SIG-M5 treated with dmso at 0.1 percent for 504 hours (cell line): Measurements from ENCODE around the gene ETFDH.

Experiments used
- DNase-seq: peaks from one replicate; lab custom pipeline; 2025; ENCODE audit not compliant: unreplicated experiment; lab: John Stamatoyannopoulos, UW

Gene ETFDH

DNA sequence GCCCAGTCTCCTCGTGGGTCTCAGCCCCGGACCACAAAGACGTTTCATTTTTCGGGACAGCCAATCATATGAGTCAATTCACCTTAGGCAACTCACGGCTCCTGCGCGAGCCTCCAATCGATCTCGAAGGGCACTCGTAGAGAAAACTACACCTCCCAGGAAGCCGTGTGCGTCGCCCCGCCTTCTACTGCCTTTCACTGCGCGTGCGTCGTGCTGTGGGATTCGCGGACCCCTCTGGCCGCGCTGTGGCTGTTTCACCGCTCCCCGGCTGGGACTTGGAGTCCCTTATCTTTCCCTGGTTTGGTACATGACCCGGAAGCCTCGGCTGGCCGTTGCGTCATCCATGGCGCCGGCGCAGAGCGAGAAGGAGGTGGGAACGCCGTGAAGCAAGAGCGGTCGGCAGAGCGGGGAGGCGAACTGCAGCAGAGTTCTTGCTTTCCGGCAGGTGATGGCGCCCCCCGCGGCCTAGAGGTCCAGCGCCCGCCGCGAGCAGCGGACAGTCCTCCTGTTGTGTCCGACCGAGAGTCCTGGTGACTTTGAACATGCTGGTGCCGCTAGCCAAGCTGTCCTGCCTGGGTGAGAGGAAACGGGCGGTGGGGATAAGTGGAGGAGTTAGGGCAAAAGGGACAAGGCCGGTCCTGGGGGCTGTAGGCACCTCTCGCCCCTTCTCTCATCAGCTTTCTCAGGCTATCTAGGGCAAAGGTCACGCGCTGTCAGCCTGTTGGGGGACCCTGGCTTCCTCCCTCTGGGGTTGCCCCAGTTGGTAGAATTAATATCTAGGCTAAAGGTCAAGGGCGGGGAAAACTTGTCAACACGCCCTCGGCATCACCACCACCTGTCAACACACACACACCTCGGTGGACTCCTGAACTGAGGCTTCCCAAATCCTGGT, at the start of gene ETFDH:
TSS of gene ETFDH (plus strand) at position 382 of the 892 bp plus-strand sequence. CDS start at position 543, 161 bp downstream.
- peak; percentile 99 for DNase-seq

DNA sequence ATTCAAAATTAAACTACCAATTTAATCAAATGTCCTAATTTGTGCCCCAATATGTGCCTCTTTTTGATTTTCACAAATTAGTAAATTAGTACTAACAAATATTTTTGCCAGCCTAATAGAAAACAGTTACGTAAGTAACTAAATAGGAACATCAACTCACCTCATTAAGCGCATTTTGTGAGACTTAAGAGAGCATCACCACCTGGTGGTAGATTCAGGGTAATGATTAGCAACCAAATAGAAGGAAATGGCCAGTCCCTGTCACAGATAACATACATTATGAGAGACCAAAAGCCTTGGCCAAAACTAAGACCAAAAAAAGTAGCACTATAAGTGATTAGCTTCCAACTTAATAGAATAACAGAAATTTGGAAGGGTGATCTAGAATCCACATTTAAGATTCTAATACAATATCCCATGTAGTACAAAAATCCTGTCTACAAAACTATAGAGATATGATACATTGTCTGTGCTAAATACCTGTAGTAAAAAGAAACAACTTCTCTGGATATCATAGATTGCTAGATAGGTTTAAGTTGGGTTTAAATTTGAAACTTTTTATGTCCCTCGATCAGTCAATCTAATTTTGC, 47.1 kb upstream of the ETFDH start:
- peak; percentile 61 for DNase-seq

DNA sequence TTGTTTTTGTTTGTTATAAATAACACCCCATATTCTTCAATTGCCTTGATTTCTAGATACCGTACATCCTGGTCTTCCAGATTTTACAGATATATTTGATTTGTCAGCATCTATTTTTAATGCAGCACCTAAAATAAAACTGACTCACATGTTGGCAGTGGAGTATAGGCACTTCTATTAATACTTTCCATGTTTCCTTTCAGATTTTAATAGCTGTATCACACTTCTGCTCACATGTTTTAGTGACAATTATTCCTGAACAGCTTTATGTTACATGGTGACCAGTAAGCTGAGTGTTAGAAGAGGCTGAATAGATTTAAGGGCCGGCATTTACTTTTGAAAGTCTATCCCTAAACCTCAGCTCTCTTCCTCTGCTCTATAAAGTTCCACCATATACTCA, 46.6 kb upstream of the ETFDH start:
- no peak for DNase-seq

DNA sequence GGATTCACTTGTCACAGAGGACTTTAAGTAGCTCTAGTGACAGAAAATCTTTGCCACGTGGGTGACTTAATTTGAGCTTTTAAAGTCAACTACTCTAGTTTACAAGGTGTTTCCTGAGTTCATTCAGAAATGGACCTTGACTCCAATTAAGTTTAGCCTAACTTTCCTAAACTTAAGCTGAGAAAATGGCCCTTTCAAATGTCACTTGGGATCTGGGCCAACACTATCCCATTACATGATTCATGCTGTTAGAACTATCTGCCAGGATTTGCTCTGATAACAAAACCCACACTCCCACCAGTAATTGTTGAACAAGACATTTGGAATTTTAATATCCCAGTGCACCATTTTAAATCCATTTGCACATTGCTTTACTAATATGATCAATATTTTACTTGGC, 41.2 kb upstream of the ETFDH start:
- DNase-seq, result no peak

GRCh38 chr4:158636619-158637018, 35.5 kb upstream of the ETFDH start:
- DNase-seq, result no peak

GRCh38 chr4:158644356-158644755, 27.7 kb upstream of the ETFDH start:
- no peak for DNase-seq

DNA sequence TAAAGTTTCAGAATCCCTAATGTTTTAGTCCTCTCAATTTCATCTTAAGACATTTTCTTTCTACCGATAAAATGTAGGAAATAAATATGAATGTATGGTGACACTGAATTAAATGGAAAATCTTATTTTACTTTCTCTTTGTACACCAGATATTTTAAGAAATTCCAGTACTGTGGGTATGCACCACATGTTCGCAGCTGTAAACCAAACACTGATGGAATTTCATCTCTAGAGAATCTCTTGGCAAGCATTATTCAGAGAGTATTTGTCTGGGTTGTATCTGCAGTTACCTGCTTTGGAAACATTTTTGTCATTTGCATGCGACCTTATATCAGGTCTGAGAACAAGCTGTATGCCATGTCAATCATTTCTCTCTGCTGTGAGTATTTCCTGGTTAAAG, 27.3 kb upstream of the ETFDH start:
- no peak for DNase-seq

- no peak for DNase-seq
Observed at GRCh38 chr4:158649111-158649680, 22.9 kb upstream of the ETFDH start.

GRCh38 chr4:158652920-158653319, 19.2 kb upstream of the ETFDH start:
- DNase-seq, result no peak

DNA sequence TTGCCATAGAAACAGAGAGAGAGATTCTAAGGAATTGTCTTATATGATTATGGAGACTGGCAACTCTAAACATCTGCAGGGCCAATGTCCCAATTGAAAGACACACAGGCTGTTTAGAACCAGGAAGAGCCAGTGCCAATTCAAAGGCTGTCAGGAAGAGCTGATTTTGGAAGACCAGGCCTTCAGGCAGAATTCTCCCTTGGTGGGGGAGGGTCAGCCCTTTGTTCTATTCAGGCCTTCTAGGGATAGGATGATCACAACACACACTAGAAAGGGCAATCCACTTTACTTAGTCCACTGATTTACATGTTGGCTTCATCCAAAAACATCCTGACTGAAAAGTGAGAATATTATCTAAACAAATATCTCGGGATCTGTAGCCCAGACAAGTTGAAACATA, 15.7 kb upstream of the ETFDH start:
- DNase-seq, result no peak

DNA sequence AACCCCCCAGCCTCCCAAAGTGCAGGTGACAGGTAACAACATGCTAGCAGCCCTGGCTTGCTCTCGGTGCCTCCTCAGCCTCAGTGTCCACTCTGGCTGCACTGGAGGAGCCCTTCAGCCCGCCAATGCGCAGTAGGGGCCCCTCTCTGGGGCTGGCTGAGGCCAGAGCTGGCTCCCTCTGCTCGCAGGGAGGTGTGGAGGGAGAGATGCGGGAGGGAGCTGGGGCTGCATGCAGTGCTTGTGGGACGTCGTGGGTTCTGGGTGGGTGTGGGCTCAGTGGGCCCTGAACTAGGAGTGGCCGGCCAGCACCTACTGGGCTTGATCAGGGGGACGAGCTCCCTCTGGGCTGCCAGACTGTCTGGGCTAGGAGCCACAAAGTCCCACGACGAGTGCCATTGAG, 14.8 kb upstream of the ETFDH start:
- DNase-seq, result no peak

DNA sequence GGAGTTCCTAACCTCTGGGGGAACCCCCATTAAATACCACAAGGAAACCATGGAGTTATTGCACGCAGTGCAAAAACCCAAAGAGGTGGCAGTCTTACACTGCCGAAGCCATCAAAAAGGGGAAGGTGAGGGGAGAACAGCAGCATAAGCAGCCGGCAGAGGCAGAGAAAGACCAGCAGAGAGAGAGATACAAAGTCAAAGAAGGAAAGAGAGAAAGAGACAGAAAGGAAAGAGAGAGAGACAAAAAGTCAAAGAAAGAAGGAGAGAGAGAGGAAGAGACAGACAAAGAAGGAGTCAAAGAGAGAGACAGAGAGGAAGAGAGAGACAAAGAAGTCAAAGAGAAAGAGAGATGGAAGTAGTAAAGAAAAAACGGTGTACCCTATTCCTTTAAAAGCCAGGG, 8.8 kb upstream of the ETFDH start:
- DNase-seq, result peak; percentile 42

DNA sequence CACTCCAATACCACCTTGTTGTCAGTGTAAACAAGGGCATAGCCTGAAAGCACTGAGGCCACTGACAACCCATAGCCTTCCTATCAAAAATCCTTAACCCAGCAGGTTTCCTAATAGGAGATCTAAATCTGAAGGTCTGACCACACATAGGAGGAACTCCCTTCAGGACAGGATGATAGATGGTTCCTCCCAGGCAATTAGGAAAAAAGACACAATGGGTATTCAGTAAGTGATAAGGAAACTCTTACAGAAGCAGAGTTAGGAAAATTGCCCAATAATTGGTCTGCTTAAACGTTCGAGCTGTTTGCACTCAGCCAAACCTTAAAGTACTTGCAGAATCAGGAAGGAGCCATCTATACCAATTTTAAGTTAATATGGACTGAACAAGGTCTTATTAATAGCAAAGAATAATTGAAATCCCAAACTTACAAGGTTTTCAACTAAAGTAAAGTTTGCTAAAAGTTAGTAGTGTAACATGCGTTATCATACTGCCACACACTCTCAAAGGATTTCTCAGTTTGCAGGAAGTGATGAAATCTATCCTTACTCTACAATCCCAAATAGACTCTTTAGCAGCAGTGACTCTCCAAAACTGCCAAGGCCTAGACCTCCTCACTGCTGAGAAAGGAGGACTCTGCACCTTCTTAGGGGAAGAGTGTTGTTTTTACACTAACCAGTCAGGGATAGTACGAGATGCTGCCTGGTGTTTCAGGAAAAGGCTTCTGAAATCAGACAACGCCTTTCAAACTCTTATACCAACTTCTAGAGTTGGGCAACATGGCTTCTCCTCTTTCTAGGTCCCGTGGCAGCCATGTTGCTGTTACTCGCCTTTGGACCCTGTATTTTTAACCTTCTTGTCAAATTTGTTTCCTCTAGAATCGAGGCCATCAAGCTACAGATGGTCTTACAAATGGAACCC, 8.1 kb upstream of the ETFDH start:
- peak; percentile 75 for DNase-seq

GRCh38 chr4:158664806-158665205, 7.3 kb upstream of the ETFDH start:
- DNase-seq, result no peak

GRCh38 chr4:158666892-158667291, 5.2 kb upstream of the ETFDH start:
- DNase-seq, result no peak

- DNase-seq, result peak; percentile 73
Observed at GRCh38 chr4:158667651-158668198, 4.4 kb upstream of the ETFDH start.

- no peak for DNase-seq
Observed at GRCh38 chr4:158669310-158669709, 2.8 kb upstream of the ETFDH start.

DNA sequence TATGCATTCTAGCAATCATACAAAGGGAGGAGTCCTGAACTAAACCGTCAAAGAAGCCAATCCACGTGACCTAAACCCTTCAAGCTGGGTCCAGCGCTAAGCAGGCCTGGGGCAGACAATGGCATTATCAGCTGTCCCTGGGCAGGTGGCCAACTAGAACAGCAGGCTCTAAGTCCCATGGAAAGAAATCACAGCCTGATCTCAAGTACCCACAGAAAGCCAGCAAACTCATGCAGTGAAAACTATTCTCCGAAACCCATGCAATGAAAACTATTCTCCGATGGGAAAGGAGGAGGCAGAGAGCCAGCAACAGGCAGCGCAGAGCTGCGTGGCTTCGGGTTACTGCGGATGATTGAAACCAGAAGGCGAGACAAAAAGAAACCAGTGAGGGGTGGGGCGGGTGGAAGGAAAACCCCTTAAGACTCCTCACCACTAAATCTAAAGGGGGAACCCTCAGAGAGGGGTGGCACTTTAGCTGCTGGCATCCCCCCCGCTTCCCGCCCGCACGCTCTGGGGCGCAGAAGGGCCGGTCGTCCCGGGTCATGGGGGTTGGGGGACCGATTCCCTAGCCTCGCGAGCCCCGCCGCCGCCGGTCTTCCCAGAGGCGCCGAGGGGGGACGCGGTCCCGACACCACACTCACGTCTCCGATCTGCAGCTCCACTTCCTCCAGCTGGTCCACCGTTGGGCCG, 976 bp upstream of the ETFDH start:
- peak; percentile 58 for DNase-seq

GRCh38 chr4:158671665-158671914, 506 bp upstream of the ETFDH start, which contains the start of gene C4orf46:
TSS of gene C4orf46 (minus strand) at chr4:158671887. CDS start at chr4:158671801, 86 bp downstream.
- peak; percentile 38 for DNase-seq

GRCh38 chr4:158673633-158674032, 1.5 kb downstream of the ETFDH start:
- no peak for DNase-seq
